Measurements from ENCODE around the gene PARVB.

Gene PARVB

DNA sequence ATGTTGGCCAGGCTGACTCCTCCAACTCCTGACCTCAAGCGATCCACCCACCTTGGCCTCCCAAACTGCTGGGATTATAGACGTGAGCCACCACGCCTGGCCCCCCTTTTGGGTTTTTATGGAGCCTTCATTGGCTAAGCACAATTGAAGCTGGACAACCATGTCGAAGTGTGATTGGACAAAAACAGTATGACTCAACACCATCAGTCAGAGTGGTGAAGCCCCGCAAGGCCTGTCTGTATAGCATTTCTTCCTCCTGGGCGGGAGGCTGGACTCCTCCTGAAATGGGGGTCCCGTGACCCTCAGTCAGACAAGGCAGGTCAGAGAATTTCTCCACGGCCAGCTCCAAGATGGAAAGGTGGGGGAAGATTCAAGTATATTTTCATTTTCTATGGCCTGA is 3.1 kb upstream of the PARVB start:
- no peak overlapping the region for H3K9ac ChIP-seq (ENCODE audit: low read depth, low read length, poor library complexity)
- H4K8ac ChIP-seq (ENCODE audit: low read depth, low read length) = no peak overlapping the region
- H2AK5ac ChIP-seq (ENCODE audit: low read depth, low read length) = no peak overlapping the region
- H3K27me3 ChIP-seq (ENCODE audit: control insufficient read depth in 3 of 3, insufficient read depth in 3 of 3, low read depth in 1 of 3, low read length in 3 of 3) = peaks cover 0 to 16% (median 0%) of the 10 kb centered on the region in 3 experiments
- no peak overlapping the region for H2BK120ac ChIP-seq (ENCODE audit: low read depth, low read length)
- H2BK15ac ChIP-seq (ENCODE audit: low read length) = no peak overlapping the region
- H3K27ac ChIP-seq (replicated peaks; ENCODE audit: low read length) = no peak overlapping the region
- no peak overlapping the region for H3K23ac ChIP-seq (ENCODE audit: low read depth, low read length, poor library complexity)
- H2AFZ ChIP-seq (ENCODE audit: low read length) = no peak overlapping the region
- no peak overlapping the region for H4K91ac ChIP-seq (ENCODE audit: low read depth, low read length, poor library complexity)
- no peak overlapping the region for H3K4me2 ChIP-seq (ENCODE audit: insufficient read depth, low read length, poor library complexity, severe bottlenecking)
- DNase-seq (ENCODE audit: low spot score) = no peak
- peaks cover 0 to 5% of the 10 kb centered on the region in 2 donors for H3K4me1 ChIP-seq (ENCODE audit: control insufficient read depth in 2 of 2, insufficient read depth in 1 of 2, low read depth in 1 of 2, low read length in 2 of 2)
- no peak overlapping the region for H3K4me3 ChIP-seq (ENCODE audit: low read length in 2 of 2)
- H2BK5ac ChIP-seq (ENCODE audit: low read length) = no peak overlapping the region
- peaks cover 0 to 2% of the 10 kb centered on the region in 2 donors for H3K9me3 ChIP-seq (replicated peaks in 1 of 2; ENCODE audit: control insufficient read depth in 2 of 2, insufficient read depth in 1 of 2, low read depth in 1 of 2, low read length in 2 of 2)
- no peak overlapping the region for H2BK12ac ChIP-seq (ENCODE audit: low read length)
- H3K4ac ChIP-seq (ENCODE audit: low read length) = no peak overlapping the region
- WGBS, 2 donors (ENCODE audit: extremely low coverage in 2 of 2, insufficient read length in 2 of 2, insufficient replicate concordance in 1 of 2) = no CpG with 5 or more reads among the region's 8 CpGs
- H3K79me1 ChIP-seq (ENCODE audit: low read depth, low read length) = peaks cover 2% of the 10 kb centered on the region
- no peak overlapping the region for H3K14ac ChIP-seq (ENCODE audit: low read length)
- H3K18ac ChIP-seq (ENCODE audit: low read length) = no peak overlapping the region
- H3K36me3 ChIP-seq (replicated peaks in 1 of 2; ENCODE audit: control insufficient read depth in 2 of 2, insufficient read depth in 2 of 2, low read length in 2 of 2) = no peaks in the 10 kb centered on the region

DNA sequence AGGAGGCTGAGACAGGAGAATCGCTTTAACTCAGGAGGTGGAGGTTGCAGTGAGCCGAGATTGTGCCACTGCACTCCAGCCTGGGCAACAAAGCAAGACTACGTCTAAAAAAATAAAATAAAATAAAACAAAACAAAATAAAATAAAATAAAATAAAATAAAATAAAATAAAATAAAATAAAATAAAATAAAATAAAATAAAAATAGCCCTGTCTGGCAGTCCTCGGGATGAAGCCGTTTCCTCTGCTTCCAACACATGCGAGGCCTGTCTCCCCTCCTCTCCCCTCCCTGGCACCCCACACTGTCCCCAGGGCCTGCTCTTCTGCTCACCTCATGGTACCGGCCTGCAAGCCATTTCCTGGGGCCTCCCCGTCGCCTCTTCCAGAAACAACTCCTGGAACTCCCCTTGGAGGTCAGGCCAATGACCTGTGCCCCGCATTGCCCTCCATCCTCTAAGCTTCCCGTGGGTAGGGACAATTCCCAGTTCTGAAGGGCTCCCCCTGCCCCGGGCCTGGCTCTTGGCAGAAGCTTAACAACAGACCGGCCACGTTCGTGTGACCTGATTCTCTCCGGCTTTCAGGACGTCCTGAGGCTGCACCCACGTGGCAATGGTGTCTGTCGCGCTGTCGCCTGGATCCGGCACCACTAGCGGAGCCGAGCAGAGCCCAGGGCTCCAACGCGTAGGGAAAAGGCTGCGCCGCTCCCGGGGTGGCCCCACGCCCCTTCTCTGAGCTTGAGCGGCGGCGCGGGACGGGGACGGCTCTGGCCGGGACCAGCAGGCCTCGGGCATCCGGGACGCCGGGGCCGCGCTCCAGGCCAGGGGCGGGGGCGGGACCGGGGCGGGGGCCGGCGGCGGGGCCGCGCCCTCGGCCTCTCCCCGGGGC is 456 bp upstream of the PARVB start:
- no CpG with 5 or more reads among the region's 54 CpGs for WGBS, 2 donors (ENCODE audit: extremely low coverage in 2 of 2, insufficient read length in 2 of 2, insufficient replicate concordance in 1 of 2)
- Histone ChIP-seq H2BK5ac (ENCODE audit: low read length) (peak overlapping the region; percentile 50), H2BK12ac (ENCODE audit: low read length) (peak overlapping the region; percentile 70), H3K27me3 (ENCODE audit: control insufficient read depth in 3 of 3, insufficient read depth in 3 of 3, low read depth in 1 of 3, low read length in 3 of 3) (peaks cover 0 to 16% (median 0%) of the 10 kb centered on the region in 3 experiments), H3K79me1 (ENCODE audit: low read depth, low read length) (peaks cover 2% of the 10 kb centered on the region), H4K91ac (ENCODE audit: low read depth, low read length, poor library complexity) (no peak overlapping the region), H3K27ac (replicated peaks; ENCODE audit: low read length) (no peak overlapping the region), H2AK5ac (ENCODE audit: low read depth, low read length) (peak overlapping the region; percentile 8), H3K36me3 (replicated peaks in 1 of 2; ENCODE audit: control insufficient read depth in 2 of 2, insufficient read depth in 2 of 2, low read length in 2 of 2) (no peaks in the 10 kb centered on the region), H3K9ac (ENCODE audit: low read depth, low read length, poor library complexity) (peak overlapping the region; percentile 80), H3K9me3 (replicated peaks in 1 of 2; ENCODE audit: control insufficient read depth in 2 of 2, insufficient read depth in 1 of 2, low read depth in 1 of 2, low read length in 2 of 2) (peaks cover 0 to 2% of the 10 kb centered on the region in 2 donors), H3K4me1 (ENCODE audit: control insufficient read depth in 2 of 2, insufficient read depth in 1 of 2, low read depth in 1 of 2, low read length in 2 of 2) (peaks cover 0 to 5% of the 10 kb centered on the region in 2 donors), H3K23ac (ENCODE audit: low read depth, low read length, poor library complexity) (peak overlapping the region; percentile 97), H2BK120ac (ENCODE audit: low read depth, low read length) (no peak overlapping the region), H3K4me2 (ENCODE audit: insufficient read depth, low read length, poor library complexity, severe bottlenecking) (peak overlapping the region; percentile 90), H2AFZ (ENCODE audit: low read length) (peak overlapping the region; percentile 29), H4K8ac (ENCODE audit: low read depth, low read length) (peak overlapping the region; percentile 96), H3K18ac (ENCODE audit: low read length) (peak overlapping the region; percentile 93), H3K14ac (ENCODE audit: low read length) (peak overlapping the region; percentile 51), H3K4ac (ENCODE audit: low read length) (no peak overlapping the region), H3K4me3 (ENCODE audit: low read length in 2 of 2) (peak overlapping the region in 1 of 2 donors; percentile 82), H2BK15ac (ENCODE audit: low read length) (peak overlapping the region; percentile 96)
- no peak for DNase-seq (ENCODE audit: low spot score)

DNA sequence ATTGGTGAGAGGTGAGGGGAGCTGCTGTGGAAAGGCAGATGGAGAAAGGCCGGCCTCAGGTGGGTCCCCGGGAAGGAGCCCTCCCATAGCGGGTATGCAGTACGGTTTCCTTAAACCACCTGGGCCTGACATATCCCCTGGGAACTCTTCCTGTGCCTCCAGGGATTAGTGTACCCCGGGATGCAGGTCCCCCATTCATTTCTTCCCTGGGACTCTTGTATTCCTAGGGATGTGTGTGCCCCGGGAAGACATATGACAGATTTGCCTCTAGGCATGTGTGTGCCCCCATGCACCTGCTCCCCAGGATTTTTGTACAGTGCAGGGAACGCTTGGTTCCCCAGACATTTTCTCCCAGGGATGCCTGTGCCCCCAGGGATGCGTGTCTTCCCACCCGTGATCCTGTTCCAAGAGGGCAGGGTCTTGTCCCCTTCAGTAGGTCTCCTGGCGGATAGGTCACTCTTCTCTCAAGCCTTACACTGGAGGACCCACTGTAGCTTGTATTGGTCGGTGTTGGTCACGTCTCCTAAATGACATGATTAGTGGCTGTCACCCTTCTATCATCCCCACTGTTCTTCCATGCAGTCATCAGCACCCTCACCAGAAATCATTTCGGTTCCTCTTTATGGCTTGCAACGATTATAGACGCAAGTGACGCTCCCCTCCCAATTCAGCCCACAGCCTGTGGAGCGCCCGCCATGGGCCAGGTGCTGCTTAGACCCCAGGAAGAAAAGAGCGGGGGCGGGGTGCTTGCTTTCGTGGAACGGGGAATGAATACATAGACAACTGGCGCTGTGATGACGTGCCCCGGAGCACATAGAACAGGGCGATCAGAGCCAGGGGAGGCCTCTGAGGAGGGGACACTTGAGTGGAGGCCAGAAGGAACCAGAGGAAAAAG is 1.3 kb downstream of the PARVB start:
- Histone ChIP-seq H2BK12ac (ENCODE audit: low read length) (no peak overlapping the region), H2BK120ac (ENCODE audit: low read depth, low read length) (no peak overlapping the region), H3K27ac (replicated peaks; ENCODE audit: low read length) (no peak overlapping the region), H2AK5ac (ENCODE audit: low read depth, low read length) (peak overlapping the region; percentile 32), H2BK5ac (ENCODE audit: low read length) (no peak overlapping the region), H3K79me1 (ENCODE audit: low read depth, low read length) (peaks cover 2% of the 10 kb centered on the region), H3K36me3 (replicated peaks in 1 of 2; ENCODE audit: control insufficient read depth in 2 of 2, insufficient read depth in 2 of 2, low read length in 2 of 2) (no peaks in the 10 kb centered on the region), H4K8ac (ENCODE audit: low read depth, low read length) (peak overlapping the region; percentile 17), H3K4ac (ENCODE audit: low read length) (no peak overlapping the region), H3K4me1 (ENCODE audit: control insufficient read depth in 2 of 2, insufficient read depth in 1 of 2, low read depth in 1 of 2, low read length in 2 of 2) (peaks cover 0 to 5% of the 10 kb centered on the region in 2 donors), H2BK15ac (ENCODE audit: low read length) (peak overlapping the region; percentile 58), H3K27me3 (ENCODE audit: control insufficient read depth in 3 of 3, insufficient read depth in 3 of 3, low read depth in 1 of 3, low read length in 3 of 3) (peaks cover 0 to 16% (median 0%) of the 10 kb centered on the region in 3 experiments), H3K9me3 (replicated peaks in 1 of 2; ENCODE audit: control insufficient read depth in 2 of 2, insufficient read depth in 1 of 2, low read depth in 1 of 2, low read length in 2 of 2) (peaks cover 0 to 2% of the 10 kb centered on the region in 2 donors), H3K23ac (ENCODE audit: low read depth, low read length, poor library complexity) (no peak overlapping the region), H3K9ac (ENCODE audit: low read depth, low read length, poor library complexity) (no peak overlapping the region), H3K4me3 (ENCODE audit: low read length in 2 of 2) (no peak overlapping the region), H3K14ac (ENCODE audit: low read length) (no peak overlapping the region), H2AFZ (ENCODE audit: low read length) (no peak overlapping the region), H3K4me2 (ENCODE audit: insufficient read depth, low read length, poor library complexity, severe bottlenecking) (no peak overlapping the region), H3K18ac (ENCODE audit: low read length) (no peak overlapping the region), H4K91ac (ENCODE audit: low read depth, low read length, poor library complexity) (no peak overlapping the region)
- no CpG with 5 or more reads among the region's 26 CpGs for WGBS, 2 donors (ENCODE audit: extremely low coverage in 2 of 2, insufficient read length in 2 of 2, insufficient replicate concordance in 1 of 2)
- DNase-seq (ENCODE audit: low spot score) = no peak

All from neuronal stem cell (in vitro differentiated cells).